Measurements from ENCODE around the gene LMBR1L. TPM values are rescaled to one million over a fixed set of nuclear protein-coding genes. Genes with fewer than 3 reads are reported as not detected.

The LMBR1L gene
- total and polyA plus RNA-seq, 11 donors: 10.4 to 43.5 (median 26.6) TPM

GRCh38 chr12:49131894-49132461 lies 21.3 kb upstream of the LMBR1L start:
- TF ChIP-seq POLR2A (IDR thresholded peaks at IDR 0.05): no peak
- no peak for TF ChIP-seq CTCF (IDR thresholded peaks at IDR 0.05)
- no peaks in the 10 kb centered on the region for H3K27me3 ChIP-seq
- 17 to 28% (median 23%) methylated on average over 9 of the region's 9 CpGs for WGBS, 4 donors
- intact Hi-C loops (cut with DNase I): loop anchor here in 9 of 10 donors (1.0 to 5.0 kb wide), 7 partner anchors 21 to 103 kb away; partner anchors contain the start of genes TUBA1A (in 7 of the 9) and LMBR1L (in 1 of the 9)
- peak overlapping the region; percentile 93 to 100 (median 100) for H3K27ac ChIP-seq
- H3K9me3 ChIP-seq: no peaks in the 10 kb centered on the region
- ATAC-seq (no peak), DNase-seq (no peak)
- peaks cover 0 to 29% (median 25%) of the 10 kb centered on the region in 9 donors for H3K36me3 ChIP-seq
- peak overlapping the region; percentile 41 to 100 (median 98) for H3K4me3 ChIP-seq
- H3K4me1 ChIP-seq: peaks cover 4 to 44% (median 25%) of the 10 kb centered on the region in 12 donors

GRCh38 chr12:49131051-49131893 lies 20.6 kb upstream of the LMBR1L start, which contains the start of gene TUBA1B:
TUBA1B (minus strand) TSS chr12:49131395; CDS start chr12:49131300, 95 bp downstream.
- ATAC-seq (peak; percentile 86 to 94 (median 90)), DNase-seq (peak; percentile 91 to 97 (median 94))
- intact Hi-C loops (cut with DNase I): loop anchor here in 9 of 10 donors (1.0 to 5.0 kb wide), 7 partner anchors 20 to 104 kb away; partner anchors contain the start of genes TUBA1A (in 7 of the 9) and LMBR1L (in 1 of the 9)
- Histone ChIP-seq H3K27ac (peak within 1 kb of the TSS; percentile 93 to 100 (median 100)), H3K4me1 (peaks cover 4 to 44% (median 25%) of the 10 kb centered on the region in 12 donors), H3K27me3 (no peaks in the 10 kb centered on the region), H3K9me3 (no peaks in the 10 kb centered on the region), H3K36me3 (peaks cover 0 to 34% (median 28%) of the 10 kb centered on the region in 9 donors), H3K4me3 (peak within 1 kb of the TSS; percentile 54 to 100 (median 98))
- TF ChIP-seq POLR2A (IDR thresholded peaks at IDR 0.05): peak in 1 of 2 donors; percentile 96
- peak in 1 of 12 donors; percentile 4 for TF ChIP-seq CTCF (IDR thresholded peaks at IDR 0.05)
- 0 to 1% (median 1%) methylated on average over 30 to 79 of the region's 79 CpGs for WGBS, 4 donors

- peak overlapping the region; percentile 93 to 100 (median 100) for H3K27ac ChIP-seq
- peaks cover 0 to 34% (median 28%) of the 10 kb centered on the region in 9 donors for H3K36me3 ChIP-seq
- TF ChIP-seq CTCF (IDR thresholded peaks at IDR 0.05) (peak; percentile 85 to 98 (median 91)), POLR2A (IDR thresholded peaks at IDR 0.05) (no peak)
- DNase-seq (peak; percentile 94 to 97 (median 96)), ATAC-seq (peak; percentile 85 to 91 (median 86))
- H3K4me3 ChIP-seq: peak overlapping the region; percentile 54 to 100 (median 98)
- intact Hi-C loops (cut with DNase I): loop anchor here (1.0 to 5.0 kb wide), 12 partner anchors 20 to 105 kb away; partner anchors contain the start of genes TUBA1A (in 8 of the 10) and LMBR1L (in 2 of the 10)
- no peaks in the 10 kb centered on the region for H3K9me3 ChIP-seq
- peaks cover 4 to 44% (median 25%) of the 10 kb centered on the region in 12 donors for H3K4me1 ChIP-seq
- 0 to 1% (median 1%) methylated on average over 48 to 66 of the region's 66 CpGs for WGBS, 4 donors
- no peaks in the 10 kb centered on the region for H3K27me3 ChIP-seq
Measured at GRCh38 chr12:49130151-49131050, 19.8 kb upstream of the LMBR1L start.
